Measurements from ENCODE around the gene TPBG.

The TPBG gene

GRCh38 chr6:82363428-82364086 lies at the start of gene TPBG:
TPBG (plus strand) TSS chr6:82363817; CDS start chr6:82364962, 1,145 bp downstream.
- no peak for DNase-seq (ENCODE audit: insufficient read length, low spot score)
- no peak for FAIRE-seq
- peak; percentile 44 for TF ChIP-seq CTCF (IDR thresholded peaks at IDR 0.05; ENCODE audit: insufficient read depth, missing control alignments)

GRCh38 chr6:82322386-82322785 lies 41.2 kb upstream of the TPBG start:
- FAIRE-seq (no peak), DNase-seq (ENCODE audit: insufficient read length, low spot score) (no peak)
- TF ChIP-seq CTCF (IDR thresholded peaks at IDR 0.05; ENCODE audit: insufficient read depth, missing control alignments), result no peak

- DNase-seq (ENCODE audit: insufficient read length, low spot score) (no peak), FAIRE-seq (no peak)
- TF ChIP-seq CTCF (IDR thresholded peaks at IDR 0.05; ENCODE audit: insufficient read depth, missing control alignments), result no peak
Measured at GRCh38 chr6:82329766-82330165, 33.9 kb upstream of the TPBG start.

- no peak for FAIRE-seq
- DNase-seq (ENCODE audit: insufficient read length, low spot score), result no peak
- TF ChIP-seq CTCF (IDR thresholded peaks at IDR 0.05; ENCODE audit: insufficient read depth, missing control alignments), result no peak
Measured at GRCh38 chr6:82330171-82330804, 33.3 kb upstream of the TPBG start.

GRCh38 chr6:82331031-82331773 lies 32.4 kb upstream of the TPBG start:
- no peak for DNase-seq (ENCODE audit: insufficient read length, low spot score)
- TF ChIP-seq CTCF (IDR thresholded peaks at IDR 0.05; ENCODE audit: insufficient read depth, missing control alignments), result peak; percentile 2
- FAIRE-seq, result no peak

- DNase-seq (ENCODE audit: insufficient read length, low spot score) (no peak), FAIRE-seq (no peak)
- no peak for TF ChIP-seq CTCF (IDR thresholded peaks at IDR 0.05; ENCODE audit: insufficient read depth, missing control alignments)
Measured at GRCh38 chr6:82333781-82334180, 29.8 kb upstream of the TPBG start.

Data from D721Med (cell line).